Measurements from ENCODE around the gene SOX10.
"Not testable (repeated sequence)": the region's sequence is repeated elsewhere in the genome, so short reads cannot be mapped to it uniquely, and the experiment has no call there.

Gene SOX10

GRCh38 chr22:37989146-37990045, 5.0 kb upstream of the SOX10 start:
- no peak for DNase-seq (ENCODE audit: low read depth, low spot score)
- no peak overlapping the region for H3K27ac ChIP-seq

GRCh38 chr22:37986371-37986770, 2.0 kb upstream of the SOX10 start:
- H3K27ac ChIP-seq = no peak overlapping the region
- DNase-seq (ENCODE audit: low read depth, low spot score) = no peak

- no peak for DNase-seq (ENCODE audit: low read depth, low spot score)
- H3K27ac ChIP-seq = no peak overlapping the region
Measured at GRCh38 chr22:37985751-37986281, 1.5 kb upstream of the SOX10 start.

- no peak for DNase-seq (ENCODE audit: low read depth, low spot score)
- no peak overlapping the region for H3K27ac ChIP-seq
Measured at GRCh38 chr22:37985050-37985585, 763 bp upstream of the SOX10 start.

- no peak overlapping the region for H3K27ac ChIP-seq
- no peak for DNase-seq (ENCODE audit: low read depth, low spot score)
Measured at GRCh38 chr22:37982938-37983859, 1.2 kb downstream of the SOX10 start.

GRCh38 chr22:37982151-37982785, 2.1 kb downstream of the SOX10 start:
- no peak for DNase-seq (ENCODE audit: low read depth, low spot score)
- no peak overlapping the region for H3K27ac ChIP-seq

- no peak overlapping the region for H3K27ac ChIP-seq
- DNase-seq (ENCODE audit: low read depth, low spot score) = no peak
Measured at GRCh38 chr22:37981282-37982011, 2.9 kb downstream of the SOX10 start.

- no peak overlapping the region for H3K27ac ChIP-seq
- DNase-seq (ENCODE audit: low read depth, low spot score) = no peak
Measured at GRCh38 chr22:37979782-37980181, 4.6 kb downstream of the SOX10 start.

- DNase-seq (ENCODE audit: low read depth, low spot score) = no peak
- no peak overlapping the region for H3K27ac ChIP-seq
Measured at GRCh38 chr22:37976547-37976946, 7.8 kb downstream of the SOX10 start.

- not testable (repeated sequence) for H3K27ac ChIP-seq; DNase-seq (ENCODE audit: low read depth, low spot score)
Measured at GRCh38 chr22:37976022-37976421, 8.3 kb downstream of the SOX10 start.

- no peak overlapping the region for H3K27ac ChIP-seq
- DNase-seq (ENCODE audit: low read depth, low spot score) = no peak
Measured at GRCh38 chr22:37975153-37975552, 9.2 kb downstream of the SOX10 start.

- DNase-seq (ENCODE audit: low read depth, low spot score) = no peak
- H3K27ac ChIP-seq = no peak overlapping the region
Measured at GRCh38 chr22:37973271-37974170, 10.8 kb downstream of the SOX10 start.

GRCh38 chr22:37972527-37972926, 11.8 kb downstream of the SOX10 start:
- no peak overlapping the region for H3K27ac ChIP-seq
- no peak for DNase-seq (ENCODE audit: low read depth, low spot score)

GRCh38 chr22:37971475-37972434, 12.6 kb downstream of the SOX10 start:
- H3K27ac ChIP-seq = no peak overlapping the region
- no peak for DNase-seq (ENCODE audit: low read depth, low spot score)

- H3K27ac ChIP-seq = no peak overlapping the region
- no peak for DNase-seq (ENCODE audit: low read depth, low spot score)
Measured at GRCh38 chr22:37970864-37971263, 13.5 kb downstream of the SOX10 start.

- no peak overlapping the region for H3K27ac ChIP-seq
- DNase-seq (ENCODE audit: low read depth, low spot score) = no peak
Measured at GRCh38 chr22:37968452-37969251, 15.7 kb downstream of the SOX10 start.
